GM13976 (cell line): ENCODE measurements around the gene CSAD.
A peak's percentile ranks its signal among the peaks of the same experiment; 100 is the strongest.
"Not testable (repeated sequence)": the region's sequence is repeated elsewhere in the genome, so short reads cannot be mapped to it uniquely, and the experiment has no call there.

ENCODE experiments used
- DNase-seq: peaks from one replicate; pipeline ENCODE4 v3.0.0; 2012; ENCODE audit warnings: low spot score
- in situ Hi-C: fragments of 300-500 bp; cut with MboI; formaldehyde crosslinking; loops from one replicate; pipeline ENCODE4 v1.12.0; 2022; ENCODE audit warnings: low sequenced_read_pairs, mixed read lengths, inconsistent platforms; ENCODE audit not compliant: unreplicated experiment
- TF ChIP-seq, protein P1 (sequence below): IDR thresholded peaks from 2 replicates; pipeline ENCODE4 v1.5.1; 2012; ENCODE audit warnings: borderline replicate concordance, mild to moderate bottlenecking; ENCODE audit not compliant: insufficient read depth; ENCODE audit errors: extremely low read depth, missing control alignments, control extremely low read depth

Gene CSAD

DNA sequence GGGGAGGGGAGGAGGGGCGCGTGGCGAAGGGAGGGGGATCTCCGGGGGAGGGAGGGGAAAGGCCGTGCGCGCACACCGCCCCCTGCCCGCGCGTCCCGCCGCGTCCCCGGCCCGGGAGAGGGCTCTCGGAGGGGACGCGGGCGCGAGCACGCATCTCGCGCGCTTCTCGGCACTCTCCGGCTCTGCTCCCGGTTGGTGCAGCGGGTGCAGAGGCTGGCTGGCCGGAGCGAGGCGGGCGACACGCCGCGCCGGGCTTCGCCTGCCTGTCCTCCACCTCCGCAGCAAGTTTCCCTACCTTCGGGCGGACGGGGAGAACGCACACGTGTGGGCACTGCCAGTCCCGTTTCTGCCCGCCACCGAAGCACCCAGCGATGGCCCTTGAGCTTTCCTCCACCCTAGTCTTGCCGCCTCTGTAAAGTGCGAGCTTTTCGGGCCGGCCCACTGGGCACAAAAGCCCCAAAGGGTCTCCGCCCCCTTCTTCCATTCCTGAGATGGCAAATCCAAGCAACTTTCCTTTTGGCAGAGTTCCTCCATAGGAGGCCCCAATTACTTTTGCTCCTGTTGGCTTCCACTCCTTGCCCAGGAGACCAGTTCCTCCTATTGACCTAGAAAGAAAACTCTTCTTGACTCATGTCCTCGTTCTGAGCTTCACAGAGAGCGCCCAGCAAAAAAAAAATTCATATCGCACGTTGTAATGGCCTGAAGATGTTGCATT, 363 bp upstream of the CSAD start:
- in situ Hi-C loops = no loop called here
- TF ChIP-seq, protein P1, sequence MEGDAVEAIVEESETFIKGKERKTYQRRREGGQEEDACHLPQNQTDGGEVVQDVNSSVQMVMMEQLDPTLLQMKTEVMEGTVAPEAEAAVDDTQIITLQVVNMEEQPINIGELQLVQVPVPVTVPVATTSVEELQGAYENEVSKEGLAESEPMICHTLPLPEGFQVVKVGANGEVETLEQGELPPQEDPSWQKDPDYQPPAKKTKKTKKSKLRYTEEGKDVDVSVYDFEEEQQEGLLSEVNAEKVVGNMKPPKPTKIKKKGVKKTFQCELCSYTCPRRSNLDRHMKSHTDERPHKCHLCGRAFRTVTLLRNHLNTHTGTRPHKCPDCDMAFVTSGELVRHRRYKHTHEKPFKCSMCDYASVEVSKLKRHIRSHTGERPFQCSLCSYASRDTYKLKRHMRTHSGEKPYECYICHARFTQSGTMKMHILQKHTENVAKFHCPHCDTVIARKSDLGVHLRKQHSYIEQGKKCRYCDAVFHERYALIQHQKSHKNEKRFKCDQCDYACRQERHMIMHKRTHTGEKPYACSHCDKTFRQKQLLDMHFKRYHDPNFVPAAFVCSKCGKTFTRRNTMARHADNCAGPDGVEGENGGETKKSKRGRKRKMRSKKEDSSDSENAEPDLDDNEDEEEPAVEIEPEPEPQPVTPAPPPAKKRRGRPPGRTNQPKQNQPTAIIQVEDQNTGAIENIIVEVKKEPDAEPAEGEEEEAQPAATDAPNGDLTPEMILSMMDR = no peak
- DNase-seq = peak; percentile 93

GRCh38 chr12:53179687-53180219, 972 bp downstream of the CSAD start:
- in situ Hi-C loops = no loop called here
- peak; percentile 49 for DNase-seq

GRCh38 chr12:53178803-53179202, 1.9 kb downstream of the CSAD start:
- in situ Hi-C loops, DNase-seq: not testable (repeated sequence)

More at GRCh38 chr12:53179687-53180219, 972 bp downstream of the CSAD start:
- TF ChIP-seq, protein P1 = no peak

GRCh38 chr12:53177447-53177846, 3.3 kb downstream of the CSAD start:
- DNase-seq, in situ Hi-C loops: not testable (repeated sequence)

DNA sequence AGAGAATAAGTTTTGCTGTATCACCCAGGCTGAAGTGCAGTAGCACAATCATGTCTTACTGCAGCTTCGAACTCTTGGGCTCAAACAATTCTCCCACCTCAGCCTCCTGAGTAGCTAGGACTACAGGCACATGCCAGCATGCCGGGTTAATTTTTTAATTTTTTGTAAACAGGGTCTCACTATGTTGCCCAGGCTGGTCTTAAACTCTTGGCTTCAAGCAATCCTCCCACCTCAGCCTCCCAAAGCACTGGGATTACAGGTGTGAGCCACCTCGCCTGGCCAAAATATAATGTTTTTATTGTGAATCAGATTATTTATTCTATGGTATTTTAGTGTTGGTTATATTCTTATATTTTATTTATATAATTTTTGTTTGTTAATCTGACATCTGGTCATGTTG, 4.0 kb downstream of the CSAD start:
- DNase-seq = no peak
- TF ChIP-seq, protein P1 = no peak
- in situ Hi-C loops = no loop called here

DNA sequence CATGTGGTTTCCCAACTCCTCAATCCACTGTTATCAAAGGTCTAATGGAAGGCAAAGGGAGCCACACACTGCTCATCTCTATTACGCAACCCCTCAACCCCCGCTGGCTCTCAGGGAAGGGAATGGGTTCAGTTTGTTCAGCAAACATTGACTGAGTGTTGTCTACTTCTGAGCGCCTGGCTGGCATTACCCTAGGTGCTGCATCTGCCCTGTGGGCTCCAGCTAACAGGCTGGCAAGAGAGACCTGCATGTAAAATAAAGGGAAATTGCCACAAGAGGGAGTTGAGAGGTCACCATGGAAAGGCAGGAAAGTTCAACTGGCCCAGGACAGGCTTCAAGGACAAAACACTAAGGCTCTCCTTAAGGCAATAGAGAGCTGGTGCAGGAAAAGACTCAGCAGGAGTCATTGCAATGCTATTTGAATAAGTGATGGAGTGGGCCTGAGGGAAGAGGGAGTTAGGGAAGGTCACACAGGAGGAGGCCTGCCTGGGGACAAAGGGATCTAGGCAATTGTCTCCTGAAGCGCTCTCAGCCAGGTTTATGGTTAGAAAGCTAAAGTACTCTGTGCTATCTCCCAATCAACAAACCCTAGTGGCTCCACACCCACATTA, 5.7 kb downstream of the CSAD start:
- TF ChIP-seq, protein P1 = peak; percentile 10
- in situ Hi-C loops = no loop called here
- no peak for DNase-seq

GRCh38 chr12:53173085-53173715, 7.5 kb downstream of the CSAD start:
- no peak for DNase-seq
- in situ Hi-C loops = no loop called here
- TF ChIP-seq, protein P1 = no peak
